HG03354 (cell line): ENCODE data around the gene NUDT16.

Source experiments
- ATAC-seq: cut with Tn5 transposase; IDR thresholded peaks from one replicate; pipeline ENCODE4 v1.9.1; 2021; ENCODE audit warnings: mild to moderate bottlenecking; ENCODE audit not compliant: unreplicated experiment, poor library complexity, severe bottlenecking

Gene NUDT16

DNA sequence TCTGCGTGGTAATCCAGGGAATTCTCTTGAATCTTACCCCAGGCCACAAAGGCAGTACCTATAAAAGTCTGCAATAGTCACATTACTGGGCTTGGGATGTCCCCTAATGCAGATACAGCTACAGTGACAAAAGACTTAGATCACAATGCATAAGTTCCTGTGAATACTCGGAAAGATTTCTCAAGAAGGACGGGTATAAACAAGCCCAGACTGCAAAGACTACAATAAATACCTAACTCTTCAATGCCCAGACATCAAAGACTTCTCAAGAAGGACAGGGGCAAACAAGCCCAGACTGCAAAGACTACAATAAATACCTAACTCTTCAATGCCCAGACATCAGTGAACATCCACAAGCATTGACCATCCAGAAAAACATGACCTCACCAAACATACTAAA is 50.9 kb downstream of the NUDT16 start:
- no peak for ATAC-seq

DNA sequence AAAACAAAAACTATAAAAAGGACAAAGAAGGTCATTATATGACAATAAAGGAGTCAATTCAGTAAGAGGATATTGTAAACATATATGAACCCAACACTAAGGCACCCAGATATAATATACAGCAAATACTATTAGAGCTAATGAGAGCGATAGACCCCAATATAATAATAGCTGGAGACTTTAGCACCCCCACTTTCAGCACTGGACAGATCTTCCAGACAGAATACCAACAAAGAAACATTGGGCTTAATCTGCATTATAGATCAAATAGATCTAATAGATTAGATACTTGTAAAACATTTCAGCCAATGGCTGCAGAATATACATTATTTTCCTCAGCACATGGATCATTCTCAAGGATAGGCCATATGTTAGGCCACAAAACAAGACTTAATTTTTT is 53.4 kb downstream of the NUDT16 start:
- no peak for ATAC-seq
